Measurements from ENCODE around the gene PHETA1. TPM values are rescaled to one million over a fixed set of nuclear protein-coding genes. Genes with fewer than 3 reads are reported as not detected.

The PHETA1 gene
- total and polyA plus RNA-seq, 10 of the 15 experiments (the other 5 are each of a cell fraction or from before 2014, with no cell fraction given) = 0.02 to 1.3 (median 0.51) TPM; not detected in 1

DNA sequence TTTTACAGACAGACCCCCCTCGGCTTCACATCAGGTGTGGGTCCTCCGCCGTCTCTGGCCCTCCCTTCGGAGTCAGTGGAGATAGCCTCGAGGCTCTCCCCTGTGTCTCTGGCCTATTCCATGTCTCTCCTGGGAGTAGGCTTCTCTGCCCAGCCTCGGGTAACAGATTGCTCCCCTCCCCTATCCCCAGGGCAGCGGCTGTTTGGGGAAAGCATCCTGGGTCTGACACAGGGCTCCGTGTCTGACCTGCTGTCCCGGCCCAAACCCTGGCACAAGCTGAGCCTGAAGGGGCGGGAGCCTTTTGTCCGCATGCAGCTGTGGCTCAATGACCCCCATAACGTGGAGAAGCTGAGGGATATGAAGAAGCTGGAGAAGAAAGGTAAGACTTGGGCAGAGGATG lies 30.8 kb downstream of the PHETA1 start:
- no peaks in the 10 kb centered on the region for H3K4me1 ChIP-seq (ENCODE audit: control insufficient read depth, insufficient read depth, low read length)
- no peak overlapping the region for H3K27ac ChIP-seq (ENCODE audit: control insufficient read depth, insufficient read depth)
- intact Hi-C loops (cut with micrococcal nuclease; ENCODE audit: unreplicated experiment) (loop anchor here (10.0 kb wide), 1 partner anchor 337 kb away; no protein-coding TSS in a partner anchor), in situ Hi-C loops (cut with MboI) (no loop called here)
- ChIA-PET CTCF (no interaction called here), RAD21 (ENCODE audit: unreplicated experiment) (interaction anchor here (0.5 kb wide), 1 partner anchor 188 kb away, joined by 3 read pairs; no protein-coding TSS in a partner anchor), SMC1A (ENCODE audit: uncharacterized antibody, unreplicated experiment) (interaction anchor here (0.6 kb wide), 1 partner anchor 17 kb away, joined by 3 read pairs; no protein-coding TSS in a partner anchor), POLR2A (no interaction called here)
- ATAC-seq (no peak), FAIRE-seq (no peak), DNase-seq (ENCODE audit: low read depth, low spot score) (no peak)
- no peak overlapping the region for H3K9ac ChIP-seq (ENCODE audit: control insufficient read depth, insufficient read depth, low read length)
- H3K4me2 ChIP-seq (ENCODE audit: control insufficient read depth, insufficient read depth) = no peak overlapping the region
- BruUV-seq (replicated peaks) = no TSS peak
- no peak overlapping the region for H3K4me3 ChIP-seq
- TF ChIP-seq NR2C2 (IDR thresholded peaks at IDR 0.05; ENCODE audit: borderline replicate concordance, control insufficient read depth, insufficient read length, low read depth) (no peak), POLR2AphosphoS2 (IDR thresholded peaks at IDR 0.05; ENCODE audit: low read depth, low read length) (no peak), FOXK2 (IDR thresholded peaks at IDR 0.05) (no peak), ZSCAN29 (IDR thresholded peaks at IDR 0.05) (no peak), NFYA (IDR thresholded peaks at IDR 0.05; ENCODE audit: borderline replicate concordance, low read depth, low read length) (no peak), NFXL1 (IDR thresholded peaks at IDR 0.05; ENCODE audit: borderline replicate concordance) (no peak), BRCA1 (IDR thresholded peaks at IDR 0.05; ENCODE audit: low read depth, low read length) (no peak), STAT1 (conservative IDR thresholded peaks at IDR 0.05) (no peak), NR2C1 (IDR thresholded peaks at IDR 0.05) (no peak), MTA3 (IDR thresholded peaks at IDR 0.05; ENCODE audit: borderline replicate concordance, low read length) (no peak), ESRRA (IDR thresholded peaks at IDR 0.05; ENCODE audit: low read length) (no peak), CREB1 (IDR thresholded peaks at IDR 0.05; ENCODE audit: low read depth) (no peak), IRF4 (IDR thresholded peaks at IDR 0.05; ENCODE audit: low read depth, low read length) (no peak), NR2F1 (conservative IDR thresholded peaks at IDR 0.05) (no peak), SREBF2 (IDR thresholded peaks at IDR 0.05; ENCODE audit: low read length) (no peak)
- TF ChIP-seq, protein P1, sequence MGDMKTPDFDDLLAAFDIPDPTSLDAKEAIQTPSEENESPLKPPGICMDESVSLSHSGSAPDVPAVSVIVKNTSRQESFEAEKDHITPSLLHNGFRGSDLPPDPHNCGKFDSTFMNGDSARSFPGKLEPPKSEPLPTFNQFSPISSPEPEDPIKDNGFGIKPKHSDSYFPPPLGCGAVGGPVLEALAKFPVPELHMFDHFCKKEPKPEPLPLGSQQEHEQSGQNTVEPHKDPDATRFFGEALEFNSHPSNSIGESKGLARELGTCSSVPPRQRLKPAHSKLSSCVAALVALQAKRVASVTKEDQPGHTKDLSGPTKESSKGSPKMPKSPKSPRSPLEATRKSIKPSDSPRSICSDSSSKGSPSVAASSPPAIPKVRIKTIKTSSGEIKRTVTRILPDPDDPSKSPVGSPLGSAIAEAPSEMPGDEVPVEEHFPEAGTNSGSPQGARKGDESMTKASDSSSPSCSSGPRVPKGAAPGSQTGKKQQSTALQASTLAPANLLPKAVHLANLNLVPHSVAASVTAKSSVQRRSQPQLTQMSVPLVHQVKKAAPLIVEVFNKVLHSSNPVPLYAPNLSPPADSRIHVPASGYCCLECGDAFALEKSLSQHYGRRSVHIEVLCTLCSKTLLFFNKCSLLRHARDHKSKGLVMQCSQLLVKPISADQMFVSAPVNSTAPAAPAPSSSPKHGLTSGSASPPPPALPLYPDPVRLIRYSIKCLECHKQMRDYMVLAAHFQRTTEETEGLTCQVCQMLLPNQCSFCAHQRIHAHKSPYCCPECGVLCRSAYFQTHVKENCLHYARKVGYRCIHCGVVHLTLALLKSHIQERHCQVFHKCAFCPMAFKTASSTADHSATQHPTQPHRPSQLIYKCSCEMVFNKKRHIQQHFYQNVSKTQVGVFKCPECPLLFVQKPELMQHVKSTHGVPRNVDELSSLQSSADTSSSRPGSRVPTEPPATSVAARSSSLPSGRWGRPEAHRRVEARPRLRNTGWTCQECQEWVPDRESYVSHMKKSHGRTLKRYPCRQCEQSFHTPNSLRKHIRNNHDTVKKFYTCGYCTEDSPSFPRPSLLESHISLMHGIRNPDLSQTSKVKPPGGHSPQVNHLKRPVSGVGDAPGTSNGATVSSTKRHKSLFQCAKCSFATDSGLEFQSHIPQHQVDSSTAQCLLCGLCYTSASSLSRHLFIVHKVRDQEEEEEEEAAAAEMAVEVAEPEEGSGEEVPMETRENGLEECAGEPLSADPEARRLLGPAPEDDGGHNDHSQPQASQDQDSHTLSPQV (IDR thresholded peaks at IDR 0.05) = no peak
- TF ChIP-seq, protein P2, sequence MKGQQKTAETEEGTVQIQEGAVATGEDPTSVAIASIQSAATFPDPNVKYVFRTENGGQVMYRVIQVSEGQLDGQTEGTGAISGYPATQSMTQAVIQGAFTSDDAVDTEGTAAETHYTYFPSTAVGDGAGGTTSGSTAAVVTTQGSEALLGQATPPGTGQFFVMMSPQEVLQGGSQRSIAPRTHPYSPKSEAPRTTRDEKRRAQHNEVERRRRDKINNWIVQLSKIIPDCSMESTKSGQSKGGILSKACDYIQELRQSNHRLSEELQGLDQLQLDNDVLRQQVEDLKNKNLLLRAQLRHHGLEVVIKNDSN (IDR thresholded peaks at IDR 0.05; ENCODE audit: borderline replicate concordance, extremely low read length, insufficient read depth, low read depth, low read length) = no peak
- TF ChIP-seq, protein P3, sequence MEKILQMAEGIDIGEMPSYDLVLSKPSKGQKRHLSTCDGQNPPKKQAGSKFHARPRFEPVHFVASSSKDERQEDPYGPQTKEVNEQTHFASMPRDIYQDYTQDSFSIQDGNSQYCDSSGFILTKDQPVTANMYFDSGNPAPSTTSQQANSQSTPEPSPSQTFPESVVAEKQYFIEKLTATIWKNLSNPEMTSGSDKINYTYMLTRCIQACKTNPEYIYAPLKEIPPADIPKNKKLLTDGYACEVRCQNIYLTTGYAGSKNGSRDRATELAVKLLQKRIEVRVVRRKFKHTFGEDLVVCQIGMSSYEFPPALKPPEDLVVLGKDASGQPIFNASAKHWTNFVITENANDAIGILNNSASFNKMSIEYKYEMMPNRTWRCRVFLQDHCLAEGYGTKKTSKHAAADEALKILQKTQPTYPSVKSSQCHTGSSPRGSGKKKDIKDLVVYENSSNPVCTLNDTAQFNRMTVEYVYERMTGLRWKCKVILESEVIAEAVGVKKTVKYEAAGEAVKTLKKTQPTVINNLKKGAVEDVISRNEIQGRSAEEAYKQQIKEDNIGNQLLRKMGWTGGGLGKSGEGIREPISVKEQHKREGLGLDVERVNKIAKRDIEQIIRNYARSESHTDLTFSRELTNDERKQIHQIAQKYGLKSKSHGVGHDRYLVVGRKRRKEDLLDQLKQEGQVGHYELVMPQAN (conservative IDR thresholded peaks at IDR 0.05) = no peak
- WGBS (ENCODE audit: insufficient coverage, insufficient replicate concordance, low lambda C conversion rate, missing lambda C conversion rate) = 34% methylated on average over 12 of the region's 12 CpGs
- H3K27me3 ChIP-seq (replicated peaks in 1 of 2; ENCODE audit: control insufficient read depth in 2 of 2, insufficient read depth in 2 of 2, low read length in 1 of 2) = no peaks in the 10 kb centered on the region; a peak in 1 of 4 replicates
- H3K79me2 ChIP-seq (ENCODE audit: control insufficient read depth, insufficient read depth, low read length) = no peaks in the 10 kb centered on the region
- no peaks in the 10 kb centered on the region; the same call in 2 of the 3 replicates for H3K9me3 ChIP-seq (replicated peaks; ENCODE audit: control insufficient read depth, insufficient read depth, low read length)
- H4K20me1 ChIP-seq (ENCODE audit: control insufficient read depth, insufficient read depth) = no peaks in the 10 kb centered on the region
- no peaks in the 10 kb centered on the region for H3K36me3 ChIP-seq (ENCODE audit: control insufficient read depth in 2 of 2, insufficient read depth in 2 of 2, low read length in 1 of 2)
- H2AFZ ChIP-seq (ENCODE audit: control insufficient read depth, low read depth, low read length) = no peak overlapping the region

All from GM12878 (cell line).